ENCODE results near the gene EPB41L4B.

The EPB41L4B gene

DNA sequence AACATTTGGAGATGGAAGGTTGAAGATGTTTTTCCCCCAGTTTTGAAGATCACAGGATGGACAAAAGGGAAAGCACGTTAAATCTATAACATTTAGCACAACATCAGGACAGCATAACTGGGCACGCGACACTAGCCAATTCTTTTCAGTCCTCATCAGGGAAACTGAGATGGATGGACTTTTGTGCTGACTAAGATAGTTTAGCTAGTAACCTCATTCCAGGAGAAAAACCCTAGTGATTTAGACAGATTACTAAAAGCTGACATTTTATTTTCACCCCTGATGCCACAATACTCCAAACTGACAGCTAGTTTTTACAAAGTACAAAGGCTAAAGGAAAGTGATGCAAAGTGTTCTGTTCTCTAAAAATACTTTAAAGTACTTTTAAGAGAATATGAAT, 53.3 kb downstream of the EPB41L4B start:
- no peak for DNase-seq

DNA sequence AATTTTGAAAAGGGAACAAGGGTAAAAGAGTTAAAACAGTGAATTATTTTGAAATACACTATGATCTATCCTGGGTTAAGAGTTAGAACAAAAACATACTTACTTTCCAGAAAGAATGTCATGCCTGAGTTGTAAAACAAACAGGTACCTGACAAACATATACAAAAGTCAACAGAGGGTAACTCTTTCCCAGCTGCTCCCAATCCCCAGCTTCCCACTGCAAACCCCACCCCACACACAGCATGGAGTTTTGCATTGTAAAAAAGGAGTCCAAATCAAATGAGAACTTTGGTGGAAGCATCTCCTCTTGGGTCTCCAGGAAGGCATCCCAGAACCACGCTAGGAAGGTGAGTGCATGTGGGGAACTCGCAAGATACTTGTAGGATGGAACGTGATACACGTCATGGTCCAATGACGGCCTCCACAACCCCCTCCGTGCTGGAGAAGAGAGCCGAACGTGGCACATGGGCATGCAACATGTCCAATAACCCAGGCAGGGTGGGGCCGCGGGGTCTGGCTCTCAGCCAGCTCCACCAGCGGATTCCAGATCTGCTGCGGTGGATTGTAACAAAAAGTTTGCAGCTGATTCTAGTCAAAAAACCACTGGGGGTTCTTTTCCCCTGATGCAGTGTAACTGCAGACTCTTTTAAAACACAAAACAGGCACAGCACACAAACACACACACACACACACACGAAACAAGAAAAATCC, 55.8 kb downstream of the EPB41L4B start:
- no peak for DNase-seq

DNA sequence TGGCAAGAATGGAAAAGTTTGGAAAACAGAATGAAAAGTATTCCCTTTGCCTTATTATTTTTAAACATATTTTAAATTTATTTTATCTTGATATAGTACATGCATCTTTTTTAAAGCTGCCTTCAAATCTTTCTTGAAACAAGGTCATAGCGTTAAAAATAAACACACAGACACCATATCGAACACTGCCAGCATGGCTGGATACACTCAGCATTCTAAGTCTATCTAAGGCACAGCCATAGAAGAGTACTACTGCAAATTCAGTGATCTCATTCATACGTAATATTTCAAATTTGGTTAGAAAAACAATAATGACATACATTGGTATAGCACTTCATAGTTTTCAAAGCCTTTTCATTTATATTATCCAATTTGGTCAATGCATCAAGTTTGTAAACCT, 57.5 kb downstream of the EPB41L4B start:
- no peak for DNase-seq

DNA sequence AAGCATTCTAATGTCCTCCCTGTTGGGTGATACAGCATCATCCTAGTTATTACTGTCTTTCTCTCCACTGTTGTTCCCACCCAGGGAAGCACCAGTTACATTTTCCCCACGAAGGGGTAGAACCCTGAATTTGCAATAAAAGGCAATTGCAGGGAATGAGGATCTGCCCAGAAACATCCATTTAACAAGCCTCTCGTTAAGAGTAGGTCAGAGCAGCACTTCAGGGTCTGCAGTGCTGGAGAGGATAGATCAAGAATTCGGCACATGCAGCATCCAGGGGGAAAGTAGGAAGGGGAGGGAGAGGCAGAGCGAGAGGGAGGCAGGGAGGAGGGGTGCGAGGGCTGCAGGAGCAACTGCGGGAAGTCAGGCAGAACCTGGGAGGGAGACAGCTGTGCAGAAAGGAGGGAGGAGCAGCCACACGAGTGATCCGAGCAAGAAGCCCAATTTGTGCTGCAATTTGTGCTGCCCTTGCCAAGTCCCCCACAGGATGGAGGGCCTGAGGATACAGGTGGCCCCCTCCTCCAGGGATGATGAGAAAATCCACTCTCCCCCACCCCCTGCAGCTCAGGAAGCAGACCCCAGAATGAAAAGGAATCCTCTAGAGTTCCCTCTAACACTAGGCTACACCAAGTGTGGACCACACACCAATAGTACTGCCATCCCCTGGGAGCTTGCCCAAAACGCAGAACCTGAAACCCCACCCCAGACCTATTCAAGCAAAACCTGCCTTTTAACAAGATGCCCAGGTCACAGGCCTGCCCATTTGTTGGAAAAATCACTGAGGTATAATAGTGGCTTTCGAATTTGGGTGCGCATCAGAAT, 62.2 kb downstream of the EPB41L4B start:
- no peak for DNase-seq

DNA sequence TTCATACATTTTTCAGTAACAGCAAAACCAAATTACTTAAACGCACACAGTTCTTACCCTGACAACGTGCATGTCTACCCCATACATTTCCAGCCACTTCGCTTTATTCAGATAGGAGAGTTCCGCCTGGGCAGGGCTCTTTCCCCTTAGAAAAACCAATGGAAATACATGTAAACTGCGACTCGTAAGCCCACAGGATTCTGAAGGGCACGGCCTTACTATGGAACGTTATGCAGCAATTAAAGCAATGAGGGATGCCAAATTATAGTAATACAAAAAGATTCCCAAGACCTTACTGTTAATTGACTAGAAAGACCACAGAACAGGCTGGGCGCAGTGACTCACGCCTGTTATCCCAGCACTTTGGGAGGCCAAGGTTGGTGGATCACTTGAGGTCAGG, 64.5 kb downstream of the EPB41L4B start:
- DNase-seq = no peak

DNA sequence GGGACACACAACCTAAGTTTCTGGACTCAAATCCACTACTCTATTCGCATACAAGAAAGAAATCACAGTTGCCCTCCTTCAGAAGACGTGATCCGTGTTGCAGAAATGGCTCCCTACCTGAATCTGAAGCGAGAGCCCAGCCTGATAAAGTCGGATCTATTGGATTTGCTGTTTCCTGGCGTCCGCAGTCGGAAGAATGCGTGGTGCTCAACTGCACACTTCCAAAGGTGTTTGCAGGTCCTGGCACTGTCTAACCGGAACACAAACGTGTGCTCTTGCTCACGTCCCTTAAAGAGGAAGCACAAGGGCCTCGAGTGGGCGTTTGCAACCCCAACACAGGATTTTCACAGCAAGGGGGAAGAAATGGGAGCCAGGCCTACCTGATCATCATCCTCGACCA, 65.5 kb downstream of the EPB41L4B start:
- DNase-seq = no peak

DNA sequence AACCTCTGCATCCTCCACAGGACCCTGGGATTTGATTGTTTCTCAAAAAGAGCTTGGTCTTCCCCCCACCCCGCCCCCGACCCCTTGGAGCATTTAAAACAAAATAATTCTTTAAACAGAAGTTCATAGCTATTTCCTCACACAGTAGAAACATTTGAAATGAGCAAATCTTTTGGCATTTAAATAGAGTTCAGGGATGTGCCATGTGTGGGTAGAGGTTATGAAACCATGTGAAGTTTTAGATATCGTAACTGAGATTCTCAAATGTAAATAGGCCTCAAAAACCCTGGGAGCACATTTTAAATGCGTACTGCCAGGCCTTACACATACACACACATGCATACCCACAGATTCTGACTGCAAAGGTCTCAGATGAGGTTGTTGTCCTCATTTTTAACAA, 66.5 kb downstream of the EPB41L4B start:
- DNase-seq = no peak

DNA sequence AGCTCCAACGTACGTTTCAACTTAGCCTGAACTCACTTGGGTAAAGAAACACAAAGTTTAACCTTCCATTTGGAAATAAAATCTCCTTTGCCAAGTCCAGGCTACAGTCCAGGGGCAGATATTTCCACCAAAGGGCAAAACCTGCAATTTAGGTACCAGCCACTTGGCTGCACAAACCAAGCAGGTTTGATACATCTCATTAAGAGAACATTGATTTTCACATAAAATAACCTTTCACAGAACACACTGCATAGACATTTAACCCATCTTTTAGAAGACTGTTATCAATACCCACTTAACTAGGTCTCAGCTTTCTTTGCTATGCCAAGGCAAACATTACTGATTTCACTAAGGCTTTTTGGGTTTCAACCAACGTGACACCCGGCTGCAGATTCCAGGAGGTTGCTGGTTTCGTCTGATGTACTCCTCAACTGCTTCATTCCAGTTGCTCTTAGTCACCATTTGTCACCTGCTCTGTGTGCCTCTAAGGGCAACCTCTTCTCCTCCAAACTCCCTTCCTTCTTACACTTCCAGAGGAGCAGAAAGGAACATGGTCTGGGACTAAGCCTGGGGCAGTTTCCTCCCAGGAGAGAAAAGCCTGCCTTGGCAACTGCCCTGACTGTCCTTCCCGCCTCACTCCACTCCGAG, 67.1 kb downstream of the EPB41L4B start:
- peak; percentile 32 for DNase-seq

DNA sequence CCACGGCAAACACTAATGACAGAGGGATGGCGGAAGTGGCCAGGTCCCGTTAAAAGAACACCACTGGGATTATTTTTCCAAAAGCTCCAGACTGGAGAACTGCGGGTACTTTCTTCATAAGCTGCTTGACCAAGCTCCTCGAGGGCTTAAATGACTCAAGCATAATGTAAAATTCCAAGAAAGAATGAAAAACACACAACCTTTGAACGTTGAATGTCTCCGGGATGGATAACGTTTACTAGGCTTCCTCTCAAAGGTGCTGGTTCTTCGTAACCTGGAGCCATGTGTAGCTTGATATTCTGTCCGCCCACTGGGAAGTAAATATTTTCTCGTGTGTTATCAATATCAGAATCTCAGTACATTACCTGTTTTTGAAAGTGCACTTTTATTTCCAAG, 67.6 kb downstream of the EPB41L4B start:
- no peak for DNase-seq

DNA sequence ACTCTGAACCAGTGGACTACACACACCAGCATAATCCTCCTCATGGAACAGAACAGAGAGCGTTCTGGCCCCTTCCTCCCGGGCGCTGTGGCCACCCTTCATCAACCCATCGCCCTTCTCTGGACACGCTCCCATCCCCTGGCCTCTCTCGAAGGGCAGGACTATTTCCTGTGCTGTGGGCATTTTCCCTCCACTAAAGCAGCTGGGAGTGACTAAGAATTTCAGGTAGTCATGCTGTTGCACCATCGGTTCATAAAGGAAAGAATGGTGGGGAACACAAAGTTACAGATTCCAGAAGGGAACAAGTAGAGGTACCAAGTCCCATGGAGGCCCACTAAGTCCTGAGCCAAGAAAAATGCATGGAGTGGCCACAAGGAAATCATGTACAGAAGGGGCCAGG, 68.6 kb downstream of the EPB41L4B start:
- DNase-seq = no peak

DNA sequence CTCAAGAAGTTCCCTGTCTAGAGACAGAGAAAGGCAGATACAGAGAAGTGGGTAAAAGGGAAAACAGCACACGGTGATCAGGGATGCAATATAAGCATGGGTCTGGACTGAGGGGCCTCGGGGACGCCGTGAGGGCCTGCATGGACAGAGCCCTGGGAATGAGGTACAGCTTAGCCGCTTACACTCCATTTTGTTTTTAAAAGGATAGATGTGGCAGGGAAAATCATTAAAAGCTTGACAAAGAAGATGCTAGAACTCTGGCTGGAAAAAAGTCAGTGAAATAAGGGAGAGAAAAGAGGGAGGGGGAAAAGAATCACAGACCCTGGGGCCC, 69.1 kb downstream of the EPB41L4B start:
- no peak for DNase-seq

DNA sequence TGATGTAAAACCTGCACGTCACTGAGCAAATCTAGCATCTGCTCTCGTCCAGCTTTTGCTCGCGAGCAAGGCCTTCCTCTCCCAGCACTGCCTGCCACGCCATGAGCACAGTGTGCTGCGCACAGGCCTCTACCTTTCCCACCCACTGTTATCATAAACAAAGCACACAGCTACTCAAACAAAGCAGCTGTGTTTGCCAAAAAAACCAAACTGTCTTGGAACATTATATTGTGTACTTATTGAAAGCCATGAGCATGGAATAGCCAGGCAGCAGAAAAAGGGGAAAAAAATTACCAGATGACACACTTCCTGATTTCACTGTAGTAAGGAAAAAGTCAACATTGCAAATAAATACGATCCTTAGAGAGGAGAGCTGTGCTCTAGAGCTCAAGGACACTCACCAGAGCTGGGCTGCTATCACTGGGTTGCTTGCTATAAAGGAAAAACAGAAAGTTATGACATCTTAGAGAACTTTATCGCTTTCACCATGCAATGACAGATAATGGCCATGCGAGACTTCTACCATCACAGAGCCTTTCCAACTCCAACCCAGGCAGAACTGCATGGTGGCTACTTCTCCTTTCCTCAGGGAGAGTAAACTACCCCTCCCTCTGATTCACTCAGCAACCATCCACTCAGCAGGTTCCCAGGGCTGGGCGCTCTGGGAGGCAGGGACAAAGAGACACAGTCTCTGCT, 69.6 kb downstream of the EPB41L4B start:
- no peak for DNase-seq

DNA sequence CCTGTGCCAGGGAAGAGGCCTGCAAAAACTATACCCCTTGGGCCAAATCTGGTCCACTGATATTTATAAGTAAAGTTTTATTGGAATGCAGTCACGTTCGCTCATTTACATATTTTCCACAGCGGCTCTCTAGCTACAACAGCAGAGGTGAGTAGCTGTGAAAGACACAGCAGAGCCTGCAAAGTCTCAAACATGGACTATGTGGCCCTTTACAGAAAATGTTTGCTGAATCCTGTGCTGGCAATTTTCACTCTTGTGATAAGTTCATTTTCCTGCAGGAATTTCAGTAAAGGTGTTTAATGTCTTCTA, 70.1 kb downstream of the EPB41L4B start:
- no peak for DNase-seq

DNA sequence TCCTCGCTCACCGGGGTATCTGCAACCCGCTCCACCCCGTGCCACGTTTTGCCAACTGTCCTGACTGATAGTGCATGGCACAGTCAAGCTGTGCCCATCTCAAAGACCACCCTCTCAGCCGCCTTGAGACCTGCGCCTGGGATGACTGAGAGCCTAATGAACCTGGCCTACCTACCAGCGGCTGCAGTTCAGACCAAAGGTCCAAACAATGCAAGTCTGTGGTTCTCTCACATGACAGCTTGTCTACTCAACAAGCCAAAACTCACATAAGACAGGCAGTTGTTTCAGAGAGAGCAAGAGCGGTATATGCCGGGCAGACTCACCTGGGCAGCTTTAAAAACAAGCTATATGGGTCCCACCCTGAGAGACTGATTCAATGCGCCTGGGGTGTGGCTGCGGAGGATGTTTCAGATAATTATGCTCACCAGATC, 70.5 kb downstream of the EPB41L4B start:
- DNase-seq = no peak

DNA sequence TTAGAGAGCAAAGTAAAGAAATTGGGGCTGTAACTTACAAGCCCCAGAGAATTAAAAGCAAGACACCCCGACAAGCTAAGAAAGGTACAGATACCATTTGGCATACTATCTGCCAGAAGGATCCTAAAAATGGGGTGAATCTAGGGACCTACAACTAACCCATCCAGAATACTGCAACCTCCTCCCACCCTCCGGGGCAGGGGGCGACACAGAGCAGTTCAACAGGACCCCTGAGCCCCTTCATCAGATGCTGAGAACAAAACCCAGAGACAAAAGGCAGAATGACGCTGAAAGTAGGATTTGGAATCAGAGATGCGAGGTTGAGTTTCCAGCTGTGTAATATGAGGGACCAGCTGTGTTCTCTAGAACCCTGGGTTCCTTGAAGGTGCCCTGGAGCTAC, 71.2 kb downstream of the EPB41L4B start:
- no peak for DNase-seq

DNA sequence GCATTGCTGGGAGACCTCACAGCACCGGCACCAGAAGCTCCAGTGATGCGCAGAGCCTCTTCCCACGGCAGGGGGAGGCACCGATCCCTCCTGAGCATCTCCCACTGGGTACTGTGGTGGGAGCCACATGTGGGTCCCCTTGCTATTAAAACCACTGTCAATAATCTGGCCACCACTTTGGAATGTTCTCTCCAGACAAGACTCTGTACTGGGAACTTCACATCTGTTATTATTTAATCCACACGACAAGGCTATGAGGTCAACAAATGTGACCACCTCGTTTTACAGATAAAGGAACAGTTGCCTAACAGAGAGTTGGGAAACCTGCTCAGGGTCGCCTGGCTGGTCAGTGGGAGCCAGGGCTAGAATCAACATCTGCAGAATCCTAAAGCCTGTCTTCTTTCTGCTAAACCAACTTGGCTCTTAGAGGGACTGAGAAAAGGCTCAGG, 72.7 kb downstream of the EPB41L4B start:
- no peak for DNase-seq

DNA sequence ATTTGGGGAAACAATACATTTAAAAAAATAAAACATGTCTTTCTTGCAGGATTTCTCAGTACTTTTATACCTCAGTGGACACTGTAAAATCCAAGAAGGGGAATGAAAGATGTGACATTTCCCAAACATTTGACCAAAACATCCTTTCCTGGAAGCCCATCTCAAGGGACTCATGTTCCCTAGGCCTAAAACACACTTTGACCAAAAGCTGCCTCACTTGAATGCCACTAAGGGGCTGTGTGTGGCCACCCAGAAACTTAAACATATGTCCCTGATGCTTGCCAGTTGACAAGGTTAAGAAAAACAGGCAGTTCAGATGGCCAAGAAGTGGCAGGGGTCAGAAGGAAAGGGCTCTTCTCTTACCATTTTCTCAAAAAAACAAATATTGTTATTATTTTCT, 73.6 kb downstream of the EPB41L4B start:
- DNase-seq = no peak

DNA sequence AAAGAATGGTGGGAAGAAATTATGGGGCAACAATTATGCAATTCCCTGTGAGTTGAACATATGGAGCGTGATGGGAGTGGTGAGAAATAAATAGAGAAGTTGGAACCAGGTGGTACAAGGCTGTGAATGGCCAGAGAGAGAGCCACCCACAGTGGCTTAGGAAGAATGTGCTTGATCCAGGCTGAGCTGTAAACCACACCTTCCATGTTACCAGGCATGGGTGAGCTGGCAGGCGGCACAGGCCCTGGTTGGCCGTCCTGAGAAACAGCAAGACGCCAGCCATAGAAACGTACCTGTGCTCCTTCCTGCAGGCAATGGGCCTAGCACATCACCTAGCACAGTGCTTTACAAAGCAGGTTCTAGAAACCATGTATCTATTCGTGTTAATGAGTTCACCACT, 74.3 kb downstream of the EPB41L4B start:
- DNase-seq = no peak

DNA sequence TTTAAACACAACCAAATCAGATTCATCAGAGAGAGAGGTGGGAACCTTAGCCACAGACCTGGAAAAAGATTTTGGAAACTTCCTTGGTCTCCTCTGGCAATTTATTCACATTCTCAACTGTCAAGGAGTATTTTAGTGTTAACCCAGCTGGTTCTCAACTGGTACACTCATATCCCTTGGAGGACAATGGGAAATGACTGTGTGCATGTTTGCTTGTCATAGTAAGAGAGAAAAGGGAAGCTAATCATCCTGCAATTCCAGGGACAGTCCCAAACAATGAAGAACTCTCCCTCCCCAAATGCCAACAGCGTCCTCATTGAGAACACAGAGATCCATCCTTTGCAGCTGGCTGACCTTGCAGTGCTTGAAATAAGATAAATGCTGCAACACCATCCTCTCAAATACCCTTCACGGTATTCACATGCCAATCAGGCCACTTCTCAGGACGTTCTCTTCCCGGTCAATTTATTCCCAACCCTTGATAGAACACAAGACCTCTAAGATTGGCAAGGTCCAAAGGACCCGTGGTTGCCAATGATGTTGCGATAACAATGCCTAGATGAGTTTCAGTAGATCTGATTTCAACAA, 75.5 kb downstream of the EPB41L4B start:
- DNase-seq = no peak

DNA sequence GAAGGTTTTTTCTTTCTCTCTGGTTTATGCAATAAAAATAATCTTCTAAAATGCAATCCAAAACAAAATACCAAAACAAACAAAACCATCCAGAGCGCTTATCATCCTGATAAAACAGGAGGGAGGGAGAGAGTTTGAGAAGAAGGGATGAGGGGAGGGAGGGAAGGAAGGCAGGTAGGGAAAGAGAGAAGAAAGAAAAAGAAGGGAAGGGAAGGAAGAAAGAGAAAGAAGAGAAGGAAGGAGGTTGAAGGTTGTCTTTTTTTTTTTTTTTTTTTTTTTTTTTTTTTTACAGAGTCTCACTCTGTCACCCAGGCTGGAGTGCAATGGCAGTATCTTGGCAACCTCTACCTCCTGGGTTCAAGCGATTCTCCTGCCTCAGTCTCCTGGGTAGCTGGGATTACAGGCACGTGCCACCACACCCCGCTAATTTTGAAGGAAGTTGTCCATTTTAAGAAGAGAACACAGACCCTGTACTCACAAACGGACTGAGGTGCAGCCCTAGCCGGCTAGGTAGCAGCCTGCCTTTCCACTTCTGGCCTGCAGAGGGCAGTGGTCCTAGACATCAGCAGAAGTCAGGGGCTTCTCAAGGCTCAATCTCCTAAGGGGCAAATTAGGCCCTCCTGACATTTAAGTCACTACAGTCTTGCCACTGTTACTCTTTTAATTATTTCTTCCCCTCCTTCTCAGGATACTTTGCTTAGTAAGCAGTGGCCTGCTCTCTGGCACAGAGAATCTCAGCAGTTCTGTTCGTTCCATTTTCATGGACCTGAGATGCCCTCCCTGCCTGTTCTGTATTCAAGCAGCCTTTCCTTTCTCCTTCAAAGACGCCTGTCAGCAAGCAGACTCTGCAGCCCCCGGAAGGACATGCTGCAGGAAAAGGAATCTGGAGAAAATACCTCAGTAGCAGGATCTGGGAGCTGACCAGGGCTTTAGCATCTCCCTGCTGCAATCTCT, 76.4 kb downstream of the EPB41L4B start:
- DNase-seq = peak; percentile 37

DNA sequence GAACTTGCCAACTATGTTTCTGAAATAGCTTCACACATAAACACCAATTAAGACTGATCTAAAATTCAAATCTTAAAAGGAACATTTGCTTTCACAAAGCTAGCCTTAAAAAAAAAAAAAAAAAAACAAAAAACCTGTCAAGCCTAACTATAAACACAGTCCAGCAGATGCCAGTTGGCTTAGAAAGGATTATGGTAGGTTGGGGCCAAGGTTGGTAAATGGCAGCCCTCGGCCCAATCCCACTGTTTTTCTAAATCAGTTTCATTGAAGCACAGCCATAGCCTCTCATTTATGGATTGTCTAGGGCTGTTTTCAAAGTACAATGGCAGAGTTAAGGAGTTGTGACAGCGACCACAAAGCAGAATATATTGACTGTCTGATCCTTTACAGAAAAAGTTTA, 78.1 kb downstream of the EPB41L4B start:
- DNase-seq = no peak

DNA sequence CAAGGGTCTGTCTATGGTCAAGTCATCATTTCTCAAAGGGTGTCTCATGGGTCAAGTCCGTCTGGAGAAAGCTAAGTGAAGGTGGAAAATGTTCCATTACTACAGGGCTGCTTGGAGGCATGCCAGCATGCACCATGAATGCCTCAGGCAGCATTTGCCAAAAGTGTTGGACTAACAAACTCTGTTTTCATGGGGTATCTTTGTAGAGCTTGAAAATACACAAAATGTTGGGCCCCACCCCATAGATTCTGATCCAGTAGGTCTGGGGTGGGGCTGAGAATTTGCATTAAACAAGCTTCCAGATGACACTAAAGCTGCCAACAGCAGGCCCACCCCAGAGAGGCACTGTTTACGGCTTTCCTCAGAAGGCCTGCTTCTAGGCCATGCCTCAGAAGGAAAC, 78.8 kb downstream of the EPB41L4B start:
- DNase-seq = no peak

Measured in 8988T (cell line).